ENCODE measurements around the gene SUGP2. TPM values are rescaled to one million over a fixed set of nuclear protein-coding genes. Genes with fewer than 3 reads are reported as not detected.

The SUGP2 gene
- polyA plus RNA-seq, 3 donors = 69.2 to 74.4 (median 71.5) TPM

- DNase-seq (ENCODE audit: low read depth in 3 of 3, low spot score in 2 of 3) = no peak
These were observed 26.7 kb upstream of the SUGP2 start for GRCh38 chr19:19059837-19060611.

DNA sequence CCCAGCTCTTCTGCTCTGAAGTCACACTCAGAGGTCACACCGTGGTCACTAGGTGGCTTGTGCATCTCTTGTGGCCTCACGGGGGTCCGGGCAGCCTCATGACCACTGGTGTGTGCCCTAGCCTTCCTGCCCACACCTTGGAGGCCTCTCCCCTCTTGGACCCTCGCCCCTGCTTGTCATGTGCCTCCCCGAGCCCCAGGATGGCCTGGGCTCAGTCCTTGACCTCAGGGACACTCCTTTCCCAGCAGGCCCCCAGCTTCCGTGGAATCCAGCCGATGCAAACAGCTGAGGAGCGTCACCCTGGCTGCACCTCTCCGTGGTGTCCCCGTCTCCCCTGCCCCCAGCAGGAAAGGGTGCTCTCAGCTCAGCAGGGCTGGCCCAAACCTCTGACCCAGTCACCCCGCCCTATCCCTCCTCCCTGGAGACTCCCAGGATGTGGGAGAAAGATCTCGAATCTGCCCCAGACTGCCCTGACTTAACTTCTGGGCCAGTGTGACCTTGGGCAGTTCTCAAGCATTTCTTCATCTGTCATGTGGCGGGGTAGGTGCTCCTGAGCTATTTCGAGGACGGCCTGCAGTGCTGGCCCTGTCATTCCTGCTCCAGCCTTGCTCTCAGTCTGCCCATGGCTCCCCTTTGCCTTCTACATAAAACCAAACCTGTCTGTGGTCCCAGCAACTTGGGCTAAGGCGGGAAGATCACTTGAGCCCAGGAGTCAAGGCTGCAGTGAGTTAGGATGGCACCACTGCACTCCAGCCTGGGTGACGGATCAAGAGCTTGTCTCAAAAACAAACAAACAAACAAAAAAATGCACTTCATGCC is 25.9 kb upstream of the SUGP2 start:
- no peak for DNase-seq (ENCODE audit: low read depth in 3 of 3, low spot score in 2 of 3)

- no peak for DNase-seq (ENCODE audit: low read depth in 3 of 3, low spot score in 2 of 3)
These were observed 24.4 kb upstream of the SUGP2 start for GRCh38 chr19:19057720-19058119.

GRCh38 chr19:19057317-19057716 is 24.0 kb upstream of the SUGP2 start:
- no peak for DNase-seq (ENCODE audit: low read depth in 3 of 3, low spot score in 2 of 3)

- no peak for DNase-seq (ENCODE audit: low read depth in 3 of 3, low spot score in 2 of 3)
These were observed 23.4 kb upstream of the SUGP2 start for GRCh38 chr19:19056636-19057275.

GRCh38 chr19:19055701-19056100 is 22.4 kb upstream of the SUGP2 start:
- DNase-seq (ENCODE audit: low read depth in 3 of 3, low spot score in 2 of 3) = no peak

GRCh38 chr19:19054939-19055440 is 21.7 kb upstream of the SUGP2 start:
- no peak for DNase-seq (ENCODE audit: low read depth in 3 of 3, low spot score in 2 of 3)

- DNase-seq (ENCODE audit: low read depth in 3 of 3, low spot score in 2 of 3) = no peak
These were observed 21.1 kb upstream of the SUGP2 start for GRCh38 chr19:19054315-19054938.

DNA sequence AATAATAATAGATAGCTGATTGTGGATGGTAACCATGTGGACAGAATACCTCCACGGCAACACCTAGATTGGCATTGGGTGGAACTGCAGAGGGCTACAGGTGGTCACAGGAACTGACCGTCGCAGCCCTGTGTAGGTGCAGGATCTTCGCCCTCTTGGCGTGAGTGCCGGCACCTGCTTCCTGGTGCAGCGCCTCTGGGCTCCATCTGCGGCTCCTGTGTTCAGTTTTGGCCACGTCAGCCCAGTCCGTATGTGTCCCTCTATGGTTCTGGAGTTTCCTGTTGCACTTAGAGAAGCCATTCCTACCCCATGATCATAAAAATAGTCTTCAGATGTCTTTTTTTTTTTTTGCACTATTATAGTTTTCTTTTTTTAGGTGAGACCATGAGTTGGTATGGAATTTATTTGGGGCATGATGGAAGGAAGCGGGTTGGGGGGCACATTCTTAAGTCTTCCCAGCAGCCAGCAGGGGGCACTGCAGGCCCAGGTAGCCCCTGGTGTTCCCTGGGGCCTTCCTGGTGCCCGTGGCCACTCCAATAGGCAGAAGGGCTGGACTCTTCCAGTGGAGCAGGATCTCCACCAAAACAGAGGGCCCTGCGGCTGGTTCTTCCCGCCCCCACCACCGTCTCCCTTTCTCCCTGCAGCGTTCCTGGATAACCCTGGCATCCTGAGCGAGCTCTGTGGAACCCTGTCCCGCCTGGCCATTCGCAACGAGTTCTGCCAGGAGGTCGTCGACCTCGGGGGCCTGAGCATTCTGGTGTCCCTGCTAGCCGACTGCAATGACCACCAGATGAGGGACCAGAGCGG is 20.4 kb upstream of the SUGP2 start:
- DNase-seq (ENCODE audit: low read depth in 3 of 3, low spot score in 2 of 3) = no peak

DNA sequence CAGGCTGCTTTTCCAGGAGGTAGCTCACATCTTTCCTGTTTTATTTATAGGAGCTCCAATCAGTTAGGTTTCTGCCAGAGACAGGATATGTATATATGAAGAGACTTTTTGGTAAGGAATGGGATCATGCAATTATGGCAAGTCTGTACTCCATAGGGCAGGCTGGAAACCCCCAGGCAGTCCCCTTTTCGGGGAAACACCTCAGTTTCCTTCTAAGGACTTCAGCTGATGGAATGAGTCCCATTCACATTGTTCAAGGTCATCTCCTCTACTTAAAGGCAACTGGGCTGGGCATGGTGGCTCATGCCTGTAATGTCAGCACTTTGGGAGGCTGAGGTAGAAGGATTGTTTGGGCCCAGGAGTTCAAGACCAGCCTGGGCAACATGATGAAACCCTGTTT is 19.6 kb upstream of the SUGP2 start:
- no peak for DNase-seq (ENCODE audit: low read depth in 3 of 3, low spot score in 2 of 3)

DNA sequence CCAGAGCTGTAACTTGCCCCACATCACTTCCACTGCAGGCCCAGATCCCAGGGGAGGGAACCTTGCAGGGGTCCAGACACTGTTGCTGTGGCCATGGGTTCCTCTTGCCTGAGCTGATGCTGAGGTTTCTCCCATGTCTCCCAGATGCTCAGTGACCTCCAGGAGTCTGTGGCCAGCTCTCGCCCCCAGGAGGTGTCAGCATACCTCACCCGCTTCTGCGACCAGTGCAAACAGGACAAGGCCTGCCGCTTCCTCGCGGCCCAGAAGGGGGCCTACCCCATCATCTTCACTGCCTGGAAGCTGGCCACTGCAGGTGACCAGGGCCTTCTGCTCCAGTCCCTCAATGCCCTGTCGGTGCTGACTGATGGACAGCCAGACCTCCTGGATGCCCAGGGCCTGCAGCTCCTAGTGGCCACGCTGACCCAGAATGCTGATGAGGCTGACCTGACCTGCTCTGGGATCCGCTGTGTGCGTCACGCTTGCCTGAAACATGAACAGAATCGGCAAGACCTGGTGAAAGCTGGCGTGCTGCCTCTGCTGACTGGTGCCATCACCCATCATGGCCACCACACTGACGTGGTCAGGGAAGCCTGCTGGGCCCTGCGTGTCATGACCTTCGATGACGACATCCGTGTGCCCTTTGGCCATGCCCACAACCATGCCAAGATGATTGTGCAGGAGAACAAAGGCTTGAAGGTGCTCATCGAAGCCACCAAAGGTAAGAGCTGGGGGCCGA is 18.3 kb upstream of the SUGP2 start:
- no peak for DNase-seq (ENCODE audit: low read depth in 3 of 3, low spot score in 2 of 3)

DNA sequence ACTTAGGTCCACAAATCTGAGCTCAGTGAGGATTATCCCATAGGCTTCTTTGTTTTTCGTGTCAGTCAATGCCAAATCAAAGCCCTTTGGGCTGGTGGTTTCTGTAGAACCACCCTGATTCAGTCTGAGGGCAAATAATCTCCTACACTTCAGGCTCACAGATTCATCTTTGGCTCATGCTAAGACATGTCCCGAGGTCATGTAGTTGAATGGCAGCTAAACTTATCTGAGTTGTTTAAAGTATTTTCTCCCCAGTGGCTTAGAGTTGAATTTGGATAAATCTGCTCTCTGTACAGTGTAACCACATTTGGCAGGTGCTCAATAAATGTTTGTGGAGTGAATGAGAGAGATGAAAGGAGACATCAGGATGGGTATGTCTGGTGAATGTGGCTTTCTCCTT is 17.4 kb upstream of the SUGP2 start:
- no peak for DNase-seq (ENCODE audit: low read depth in 3 of 3, low spot score in 2 of 3)

- no peak for DNase-seq (ENCODE audit: low read depth in 3 of 3, low spot score in 2 of 3)
These were observed 16.8 kb upstream of the SUGP2 start for GRCh38 chr19:19050104-19050503.

- DNase-seq (ENCODE audit: low read depth in 3 of 3, low spot score in 2 of 3) = no peak
These were observed 16.1 kb upstream of the SUGP2 start for GRCh38 chr19:19049406-19049805.

DNA sequence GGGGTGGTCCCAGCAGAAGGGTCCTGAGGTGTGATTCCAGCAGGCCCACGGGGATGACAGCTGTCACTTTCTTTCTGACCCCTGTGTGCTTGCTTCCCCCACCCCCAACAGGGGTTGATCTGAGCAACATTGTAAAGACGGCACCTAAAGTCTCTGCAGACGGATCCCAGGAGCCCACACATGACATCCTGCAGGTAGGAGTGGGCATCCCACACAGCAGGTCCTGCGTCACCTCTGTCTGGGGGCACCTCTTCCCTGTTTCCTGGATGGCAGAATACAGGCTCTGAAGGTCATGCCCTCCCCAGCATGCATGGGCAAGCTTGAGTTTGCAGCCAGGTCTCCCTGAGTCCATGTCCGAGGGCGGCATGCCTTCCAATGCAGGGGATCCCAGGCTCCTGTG is 10.6 kb upstream of the SUGP2 start:
- no peak for DNase-seq (ENCODE audit: low read depth in 3 of 3, low spot score in 2 of 3)

- DNase-seq (ENCODE audit: low read depth in 3 of 3, low spot score in 2 of 3) = no peak
These were observed 10.2 kb upstream of the SUGP2 start for GRCh38 chr19:19043481-19043880.

DNA sequence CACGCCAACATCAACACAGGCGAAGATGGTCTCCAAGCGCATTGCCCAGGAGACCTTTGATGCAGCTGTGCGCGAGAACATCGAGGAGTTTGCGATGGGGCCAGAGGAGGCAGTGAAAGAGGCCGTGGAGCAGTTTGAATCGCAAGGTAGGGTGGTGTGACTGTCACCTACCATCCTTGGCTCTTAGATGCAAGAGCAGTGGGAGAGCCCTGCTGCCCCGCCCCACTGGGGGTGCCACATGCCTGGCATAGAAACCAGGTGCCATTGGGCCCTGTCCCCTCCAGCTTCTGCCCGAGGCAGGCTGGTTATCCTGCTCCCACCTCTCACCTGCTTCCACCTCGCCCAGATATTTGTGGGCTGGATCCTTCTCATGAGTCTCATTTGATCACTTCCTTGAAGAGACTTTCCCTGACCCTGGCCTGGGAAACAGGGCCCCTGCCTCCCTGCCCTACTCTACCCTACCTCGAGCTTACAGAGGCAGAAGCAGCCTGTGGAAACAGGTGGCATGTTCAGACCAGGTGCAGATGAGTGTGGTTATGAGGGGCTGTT is 9.5 kb upstream of the SUGP2 start:
- DNase-seq (ENCODE audit: low read depth in 3 of 3, low spot score in 2 of 3) = no peak

DNA sequence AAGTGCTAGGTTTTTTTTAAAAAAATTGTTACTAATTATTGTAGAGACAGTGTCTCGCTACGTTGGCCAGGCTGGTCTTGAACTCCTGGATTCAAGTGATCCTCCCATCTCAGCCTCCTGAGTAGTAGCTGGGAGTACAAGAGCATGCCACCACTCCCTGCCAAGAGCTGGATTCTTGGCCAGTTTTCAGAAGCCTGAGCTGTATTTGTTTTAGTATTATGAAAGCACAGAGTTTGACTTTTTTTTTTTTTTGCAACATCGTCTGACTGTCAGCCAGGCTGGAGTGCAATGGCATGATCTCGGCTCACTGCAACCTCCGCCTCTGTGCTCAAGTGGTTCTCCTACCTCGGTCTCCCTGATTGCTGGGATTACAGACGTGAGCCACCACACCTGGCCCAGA is 7.1 kb upstream of the SUGP2 start:
- no peak for DNase-seq (ENCODE audit: low read depth in 3 of 3, low spot score in 2 of 3)

- no peak for DNase-seq (ENCODE audit: low read depth in 3 of 3, low spot score in 2 of 3)
These were observed 6.6 kb upstream of the SUGP2 start for GRCh38 chr19:19039901-19040300.

Measured in right renal cortex interstitium (tissue), 3 donors.